Smooth muscle cell (in vitro differentiated cells): Measurements from ENCODE around the gene SORCS1. TPM values are rescaled to one million over a fixed set of nuclear protein-coding genes. Genes with fewer than 3 reads are reported as not detected.

Experiments used
- DNase-seq: peaks from one replicate; lab custom pipeline; 2025; ENCODE audit not compliant: unreplicated experiment; lab: John Stamatoyannopoulos, UW
- H2AFZ ChIP-seq: fragments of 200-600 bp; sonication (generic); 2 replicates; pipeline ENCODE4 v1.6.0; 2016; ENCODE audit warnings: antibody characterized with exemption, low read depth, mild to moderate bottlenecking
- H3F3A ChIP-seq: fragments of 200-600 bp; sonication (generic); 2 replicates; pipeline ENCODE4 v1.6.0; 2017; ENCODE audit warnings: antibody characterized with exemption, low read depth
- H3K27ac ChIP-seq: fragments of 200-600 bp; sonication (generic); 2 replicates; pipeline ENCODE4 v1.5.1; 2016; ENCODE audit warnings: low read depth, mild to moderate bottlenecking
- H3K27me3 ChIP-seq: fragments of 200-600 bp; sonication (generic); 2 replicates; pipeline ENCODE4 v1.6.1; 2016; ENCODE audit warnings: low read depth, mild to moderate bottlenecking
- H3K36me3 ChIP-seq: fragments of 200-600 bp; sonication (generic); 2 replicates; pipeline ENCODE4 v1.5.1; 2016; ENCODE audit warnings: low read depth
- H3K4me1 ChIP-seq: fragments of 200-600 bp; sonication (generic); 2 replicates; pipeline ENCODE4 v1.5.1; 2016; ENCODE audit warnings: low read depth
- H3K4me2 ChIP-seq: fragments of 200-600 bp; sonication (generic); 2 replicates; pipeline ENCODE4 v1.6.0; 2016; ENCODE audit warnings: mild to moderate bottlenecking
- H3K4me3 ChIP-seq: fragments of 200-600 bp; sonication (generic); 2 replicates; pipeline ENCODE4 v1.5.1; 2016; ENCODE audit warnings: mild to moderate bottlenecking
- H3K79me2 ChIP-seq: fragments of 200-600 bp; sonication (generic); 2 replicates; pipeline ENCODE4 v1.6.0; 2016; ENCODE audit warnings: low read depth, mild to moderate bottlenecking
- H3K9ac ChIP-seq: fragments of 200-600 bp; sonication (generic); 2 replicates; pipeline ENCODE4 v1.6.0; 2016; ENCODE audit warnings: low read depth
- H3K9me3 ChIP-seq: fragments of 200-600 bp; sonication (generic); replicated peaks from 2 replicates; pipeline ENCODE4 v1.5.1; 2016; ENCODE audit warnings: low read depth
- H4K20me1 ChIP-seq: fragments of 200-600 bp; sonication (generic); 2 replicates; pipeline ENCODE4 v1.6.0; 2016; ENCODE audit warnings: low read depth
- CTCF ChIP-seq: fragments of 200-600 bp; sonication (generic); IDR thresholded peaks from 2 replicates; pipeline ENCODE4 v1.5.1; 2017; ENCODE audit warnings: borderline replicate concordance, mild to moderate bottlenecking, antibody characterized with exemption; ENCODE audit not compliant: insufficient read depth, poor library complexity, severe bottlenecking
- WGBS: methylation state at CpG from one replicate; pipeline ENCODE4 v1.1.7; 2016; ENCODE audit warnings: low lambda C conversion rate; 5-methylcytosine and 5-hydroxymethylcytosine counted together
- polyA plus RNA-seq: library from polyadenylated mRNA; unstranded; fragments of >200 nt; fragmentation: Nextera tagmentation; extraction: Ambion mirVana; gene quantifications from 2 replicates; pipeline ENCODE4 v1.2.1, GENCODE V29; 2016
- total RNA-seq: library from RNA; depleted of rRNA; stranded (reverse); fragments of >200 nt; gene quantifications from 2 replicates; pipeline ENCODE4 v1.2.3, GENCODE V29; 2014

SORCS1 gene
- total and polyA plus RNA-seq, 2 experiments from 2014 or later: 0.67 TPM; not detected in 1

GRCh38 chr10:106771154-106771553, 393.4 kb downstream of the SORCS1 start:
- H3K36me3 ChIP-seq: no peaks in the 10 kb centered on the region
- H3K79me2 ChIP-seq: no peaks in the 10 kb centered on the region
- H3K4me3 ChIP-seq: no peak overlapping the region
- H3K4me2 ChIP-seq: no peak overlapping the region
- H3K9me3 ChIP-seq: no peaks in the 10 kb centered on the region
- H4K20me1 ChIP-seq: no peaks in the 10 kb centered on the region
- no peak overlapping the region for H3K9ac ChIP-seq
- no peaks in the 10 kb centered on the region for H3F3A ChIP-seq
- H3K4me1 ChIP-seq: peaks cover 8% of the 10 kb centered on the region
- DNase-seq: no peak
- no peak overlapping the region for H3K27ac ChIP-seq
- no peak for TF ChIP-seq CTCF
- no peak overlapping the region for H2AFZ ChIP-seq
- H3K27me3 ChIP-seq: no peaks in the 10 kb centered on the region
- 58% methylated on average over 2 of the region's 2 CpGs for WGBS

GRCh38 chr10:106768204-106768603, 396.3 kb downstream of the SORCS1 start:
- Histone ChIP-seq H3K79me2 (no peaks in the 10 kb centered on the region), H3F3A (no peaks in the 10 kb centered on the region), H2AFZ (no peak overlapping the region), H3K9ac (no peak overlapping the region), H3K27me3 (no peaks in the 10 kb centered on the region), H4K20me1 (no peaks in the 10 kb centered on the region), H3K9me3 (no peaks in the 10 kb centered on the region), H3K36me3 (no peaks in the 10 kb centered on the region), H3K4me2 (no peak overlapping the region), H3K4me1 (peaks cover 12% of the 10 kb centered on the region), H3K4me3 (no peak overlapping the region), H3K27ac (no peak overlapping the region)
- no peak for DNase-seq
- no peak for TF ChIP-seq CTCF

GRCh38 chr10:106765928-106766327, 398.6 kb downstream of the SORCS1 start:
- no peaks in the 10 kb centered on the region for H3K36me3 ChIP-seq
- WGBS: 76% methylated on average over 7 of the region's 7 CpGs

More at GRCh38 chr10:106765928-106766327, 398.6 kb downstream of the SORCS1 start:
- Histone ChIP-seq H3K9ac (no peak overlapping the region), H3F3A (no peaks in the 10 kb centered on the region), H2AFZ (no peak overlapping the region), H4K20me1 (no peaks in the 10 kb centered on the region), H3K27ac (no peak overlapping the region), H3K4me1 (peaks cover 12% of the 10 kb centered on the region), H3K9me3 (no peaks in the 10 kb centered on the region), H3K4me2 (no peak overlapping the region), H3K4me3 (no peak overlapping the region), H3K27me3 (no peaks in the 10 kb centered on the region), H3K79me2 (no peaks in the 10 kb centered on the region)
- no peak for DNase-seq
- no peak for TF ChIP-seq CTCF
